Stimulated activated CD4-positive, alpha-beta T cell treated with anti-CD3 and anti-CD28 coated beads, Interleukin-2, amount 100 ng/mL, for 24 hours (primary cell): ENCODE measurements around the gene EXOSC9.

Experiments used
- DNase-seq, 2 donors: peaks; one replicate each; pipeline ENCODE4 v3.0.0-alpha.2; 2020

EXOSC9 gene

GRCh38 chr4:121789960-121790829 is 10.9 kb upstream of the EXOSC9 start:
- DNase-seq, result no peak

GRCh38 chr4:121790976-121791375 is 10.1 kb upstream of the EXOSC9 start:
- no peak for DNase-seq

DNA sequence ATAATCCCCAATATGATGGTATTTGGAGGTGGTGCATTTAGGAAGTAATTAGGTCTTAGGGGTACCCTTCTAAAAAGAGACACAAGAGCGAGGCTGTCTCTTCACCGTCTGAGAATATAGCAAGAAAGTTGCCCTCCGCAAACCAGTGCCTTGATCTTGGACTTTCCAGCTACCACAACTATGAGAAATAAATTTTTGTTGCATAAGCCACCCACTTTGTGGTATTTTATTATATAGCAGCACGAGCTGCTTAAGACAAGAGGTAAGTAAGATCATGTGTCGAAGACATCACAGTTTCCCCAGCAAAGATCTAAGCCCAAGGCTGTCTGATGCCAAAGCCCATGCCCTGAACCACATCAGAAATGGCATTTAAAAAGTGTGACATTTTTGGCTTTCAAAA is 9.6 kb upstream of the EXOSC9 start:
- DNase-seq, result no peak

DNA sequence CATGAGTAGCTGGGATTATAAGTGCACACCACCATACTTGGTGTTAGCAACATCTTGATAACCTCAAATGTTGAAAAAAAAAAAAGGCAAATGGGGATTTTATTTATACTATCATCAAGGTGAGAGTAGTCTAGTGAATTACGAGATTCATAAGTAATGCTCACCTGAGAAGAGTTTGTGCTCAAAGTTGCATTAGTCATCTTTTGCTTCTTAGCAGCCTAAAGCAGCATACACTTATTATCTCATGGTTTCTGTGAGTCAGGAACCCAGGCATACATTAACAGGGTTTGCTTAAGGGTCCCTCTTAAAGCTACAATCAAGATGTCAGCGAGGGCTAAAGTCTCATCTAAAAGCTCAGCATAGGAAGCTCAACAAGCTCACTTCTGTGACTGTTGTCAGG is 8.2 kb upstream of the EXOSC9 start:
- DNase-seq, result no peak

- no peak for DNase-seq
Observed at GRCh38 chr4:121794505-121795188, 6.5 kb upstream of the EXOSC9 start.

- DNase-seq, result no peak
Observed at GRCh38 chr4:121796283-121796682, 4.8 kb upstream of the EXOSC9 start.

DNA sequence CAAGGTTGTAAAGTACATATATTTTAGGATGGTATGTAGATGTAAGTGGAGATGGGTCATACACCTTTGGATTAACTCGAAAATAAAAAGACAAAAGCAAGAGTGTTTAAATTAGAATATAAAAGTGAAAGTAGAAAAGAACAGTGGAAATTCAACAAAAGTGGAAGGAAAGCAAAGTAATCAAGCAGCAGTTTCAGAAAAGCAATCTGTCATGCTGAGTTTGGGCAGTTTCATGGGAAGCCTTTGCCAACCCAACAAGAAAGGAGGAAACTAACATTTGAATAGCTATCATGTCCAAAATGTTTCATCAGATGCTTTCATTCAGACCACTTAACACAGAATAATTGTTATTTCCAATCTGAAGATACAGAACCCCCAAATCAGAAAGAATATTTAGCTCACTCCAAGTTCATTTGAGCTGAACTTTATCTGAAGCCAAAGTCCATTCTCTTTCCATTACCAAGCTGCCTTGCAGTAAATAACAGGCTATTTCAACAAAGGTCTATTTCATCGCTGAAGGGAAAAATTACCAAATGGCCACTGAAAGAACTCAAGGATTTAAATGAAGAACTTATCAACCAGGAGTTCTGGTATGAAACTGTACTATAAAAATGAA is 1.8 kb upstream of the EXOSC9 start:
- no peak for DNase-seq

DNA sequence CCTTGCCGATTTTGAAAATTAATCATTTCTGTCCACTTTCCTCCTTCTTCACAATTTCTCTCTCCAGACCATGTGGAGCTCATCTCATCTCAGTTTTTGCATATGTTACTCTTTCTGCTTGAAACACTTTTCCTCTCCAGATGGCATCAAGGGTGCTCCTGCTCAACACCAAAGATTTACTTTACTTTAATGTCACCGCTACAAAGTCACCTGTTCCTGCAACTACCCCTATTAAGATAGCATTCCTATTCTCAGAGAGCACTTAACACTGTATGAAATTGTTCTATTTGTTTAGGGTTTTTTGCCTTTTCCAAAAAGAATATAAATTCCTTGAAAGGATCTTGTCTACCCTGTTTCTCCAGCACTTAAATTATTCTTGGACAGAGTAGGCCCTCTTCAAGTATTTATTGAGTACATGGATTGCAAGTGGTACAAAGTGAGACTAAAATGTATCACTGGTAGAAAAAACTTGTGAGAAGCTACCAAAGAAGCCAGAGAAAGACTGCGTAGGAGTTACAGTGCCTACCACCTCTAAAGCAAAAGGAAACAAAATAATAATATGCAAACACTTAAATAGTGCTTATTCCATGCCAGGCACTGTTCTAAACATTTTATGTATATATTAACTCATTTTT is 1.1 kb upstream of the EXOSC9 start:
- DNase-seq, result no peak

DNA sequence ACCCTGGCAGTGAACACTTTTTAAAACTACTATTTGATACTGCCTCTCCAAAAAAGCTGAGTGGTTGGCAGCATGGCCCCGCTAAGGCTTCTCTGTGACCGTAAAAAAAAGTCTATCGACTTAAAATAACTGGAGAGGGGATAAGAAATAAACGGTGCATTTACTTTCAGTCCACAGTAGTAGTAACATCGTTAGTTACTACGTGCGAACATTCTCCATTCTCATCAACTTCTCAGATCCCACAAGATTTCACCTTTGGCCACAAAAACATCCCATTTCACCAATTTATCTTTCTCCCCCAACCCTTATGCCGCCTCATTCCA is 524 bp upstream of the EXOSC9 start:
- DNase-seq, result no peak

DNA sequence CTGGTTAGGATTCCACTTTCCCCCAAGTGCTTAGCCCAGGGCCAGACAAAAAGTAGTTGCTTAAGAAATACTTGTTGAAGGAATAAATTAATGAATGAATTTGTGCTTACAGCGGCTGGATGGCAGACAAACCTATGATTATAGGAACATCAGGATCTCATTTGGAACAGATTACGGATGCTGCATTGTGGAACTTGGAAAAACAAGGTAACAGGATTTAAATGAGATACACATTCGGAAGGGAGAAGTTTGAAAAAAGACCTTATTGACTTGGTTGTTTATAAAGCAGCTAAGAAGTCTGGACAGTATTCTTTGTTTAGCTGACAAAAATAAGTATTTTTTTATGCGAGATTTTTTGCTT is 572 bp downstream of the EXOSC9 start:
- DNase-seq, result no peak

DNA sequence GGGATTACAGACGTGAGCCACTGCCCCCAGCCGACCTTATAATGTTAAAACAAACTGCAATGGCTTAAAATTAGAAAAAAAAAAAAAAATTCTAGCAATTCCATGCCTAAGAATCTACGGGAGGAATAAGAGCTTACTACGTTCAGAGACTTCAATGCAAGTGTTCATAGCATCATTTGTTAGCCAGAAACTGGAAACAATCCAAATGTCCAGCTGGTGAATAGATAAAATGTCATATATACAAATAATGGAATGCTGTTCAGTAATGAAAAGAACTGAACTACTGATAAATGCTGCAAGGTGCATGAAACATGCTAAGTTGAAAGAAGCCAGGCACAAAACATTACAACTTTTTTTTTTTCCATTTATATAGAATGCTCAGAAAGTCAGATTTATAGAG is 5.3 kb downstream of the EXOSC9 start:
- no peak for DNase-seq

DNA sequence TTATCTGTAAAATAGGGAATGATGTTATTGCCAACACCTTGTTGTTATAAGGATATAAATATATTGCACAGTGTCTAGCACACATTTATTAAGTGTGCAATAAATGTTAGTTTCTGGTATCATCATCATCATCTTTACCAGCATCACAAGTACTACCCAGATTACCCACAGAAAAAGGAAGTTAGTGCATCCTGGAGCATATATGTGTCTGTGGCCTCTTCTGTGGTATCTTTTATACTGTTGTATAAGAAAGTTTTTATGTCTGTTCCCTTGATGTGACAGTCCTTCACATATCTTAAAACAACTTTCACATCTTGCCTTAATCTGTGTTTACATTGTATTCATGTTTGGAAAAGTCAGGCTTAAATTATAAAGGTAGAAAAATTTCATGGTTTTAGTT is 10.0 kb downstream of the EXOSC9 start:
- no peak for DNase-seq

DNA sequence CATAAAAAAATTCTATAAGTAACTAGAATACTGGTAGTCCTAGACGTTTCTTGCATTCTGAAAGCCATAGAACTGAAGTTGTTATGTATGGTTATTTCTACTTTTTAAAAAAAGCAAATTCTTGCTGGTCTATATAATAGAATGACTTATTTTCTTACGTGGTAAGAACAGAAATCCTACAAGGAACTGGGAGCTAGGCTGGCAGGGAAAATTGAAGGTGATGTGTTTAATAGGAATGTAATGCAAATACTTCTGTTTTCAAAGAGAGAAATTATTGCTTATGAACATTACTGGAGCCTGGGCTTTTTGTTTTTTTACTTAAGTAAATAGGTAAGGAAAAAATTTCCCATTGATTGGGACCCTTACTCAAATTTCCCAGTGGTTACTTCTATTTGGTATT is 13.6 kb downstream of the EXOSC9 start:
- DNase-seq, result no peak

- DNase-seq, result no peak
Observed at GRCh38 chr4:121817006-121817405, 15.9 kb downstream of the EXOSC9 start.

DNA sequence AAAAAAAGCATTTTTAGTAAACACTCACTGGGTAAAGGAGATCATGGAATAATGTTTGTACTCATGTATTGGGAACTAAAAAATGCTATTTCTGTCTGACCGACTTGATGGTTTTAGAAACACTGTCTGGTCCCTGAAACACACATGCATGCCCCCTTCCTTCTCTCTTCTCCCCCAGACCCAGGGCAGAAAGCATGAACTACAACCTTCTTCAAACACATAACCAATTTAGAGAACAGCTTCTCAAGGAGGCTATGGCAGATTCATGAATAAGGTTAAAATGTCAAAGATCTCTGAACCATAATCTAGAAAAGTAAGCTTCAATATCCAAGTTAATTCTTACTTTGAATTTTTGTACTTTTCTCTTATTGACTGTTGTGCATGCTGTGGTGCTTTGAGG is 16.6 kb downstream of the EXOSC9 start:
- DNase-seq, result no peak

GRCh38 chr4:121818215-121818614 is 17.1 kb downstream of the EXOSC9 start:
- DNase-seq, result no peak

- no peak for DNase-seq
Observed at GRCh38 chr4:121819216-121819965, 18.3 kb downstream of the EXOSC9 start.

DNA sequence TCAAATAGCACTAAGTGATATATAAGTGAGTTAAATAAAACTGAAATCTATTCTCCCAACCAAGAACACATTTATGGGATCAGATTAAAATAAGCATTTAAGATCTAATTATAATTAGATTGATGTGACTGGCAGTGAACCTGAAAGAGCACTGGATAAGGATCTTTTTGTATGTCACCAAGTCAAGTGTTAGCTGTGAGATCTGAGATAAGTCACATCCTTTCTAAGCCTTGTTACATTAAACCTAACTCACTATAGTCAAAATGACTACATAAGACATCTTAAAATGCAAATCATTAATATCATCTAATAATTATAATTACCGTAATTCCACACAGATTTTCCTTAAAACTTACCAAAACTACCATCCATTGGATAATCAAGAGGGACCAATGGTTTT is 20.9 kb downstream of the EXOSC9 start:
- DNase-seq, result no peak

DNA sequence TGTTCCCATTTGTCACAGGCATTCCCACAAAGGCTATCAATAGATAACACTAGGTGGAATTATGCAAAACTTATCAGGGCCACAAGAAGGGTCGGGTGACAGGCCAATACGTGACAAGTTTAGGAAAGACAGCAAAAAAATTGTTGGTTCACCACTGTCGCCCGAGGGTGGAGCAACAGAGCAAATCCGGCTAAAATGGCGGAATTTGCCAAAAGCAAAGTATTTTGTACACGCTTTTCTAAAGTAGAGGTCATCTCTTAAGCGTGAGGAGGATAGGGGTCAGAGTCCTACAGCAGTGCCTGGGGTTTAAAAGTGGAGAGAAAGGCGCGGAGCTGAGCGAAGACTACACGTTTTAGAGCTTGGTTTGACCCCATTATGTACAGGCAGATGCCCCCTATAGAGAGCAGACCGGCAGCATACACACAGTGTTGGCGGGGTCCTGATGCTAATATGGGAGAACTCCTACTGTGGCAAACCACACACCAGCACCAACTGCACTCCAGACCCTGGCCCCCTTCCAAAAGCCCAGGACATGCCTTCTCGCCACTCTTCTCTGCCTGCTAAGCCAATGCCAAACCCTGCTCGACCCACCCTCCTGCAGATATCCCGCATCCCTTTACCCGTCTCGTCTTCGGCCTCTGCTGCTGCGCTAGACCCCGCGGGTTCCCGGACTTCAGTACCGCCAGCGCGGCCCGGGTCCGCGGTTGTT is 21.8 kb downstream of the EXOSC9 start:
- DNase-seq, result peak; percentile 30 to 43

DNA sequence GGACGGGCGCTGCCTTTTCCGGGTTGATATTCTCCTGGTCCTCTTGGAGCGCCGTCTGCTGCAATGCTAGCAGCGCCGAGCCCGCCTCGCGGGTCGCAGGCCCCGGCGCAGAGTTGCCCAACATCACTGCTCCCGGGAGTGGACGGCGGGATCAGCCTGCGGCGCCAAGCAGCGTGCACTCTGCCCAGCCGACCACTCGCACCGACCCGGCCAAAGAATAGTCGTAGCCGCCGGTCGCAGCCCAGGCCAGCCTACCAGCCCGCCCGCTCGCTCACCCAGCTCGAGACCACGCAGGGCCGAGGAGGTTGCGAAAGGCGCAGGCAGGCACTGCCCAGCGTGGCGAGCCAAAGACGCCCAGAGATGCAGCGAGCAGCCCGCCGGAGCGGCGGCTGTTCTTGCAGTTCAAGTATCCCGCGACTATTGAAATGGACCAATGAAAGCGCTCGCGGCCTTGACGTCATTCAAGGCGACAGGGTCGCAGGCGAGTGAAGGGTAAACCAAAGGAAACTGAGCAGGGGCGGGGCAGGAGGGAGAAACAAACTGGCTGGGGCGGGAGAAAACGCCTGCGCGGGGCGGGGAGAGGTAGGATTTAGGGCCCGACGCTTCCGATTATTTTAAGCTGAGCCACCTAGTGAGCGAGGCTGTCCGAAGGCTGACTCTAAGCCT is 22.5 kb downstream of the EXOSC9 start, which contains the start of gene CCNA2:
CCNA2 (minus strand) TSS at position 379 of the 666 bp plus-strand sequence; CDS start at position 124, 255 bp downstream.
- DNase-seq, result peak; percentile 96 to 97

DNA sequence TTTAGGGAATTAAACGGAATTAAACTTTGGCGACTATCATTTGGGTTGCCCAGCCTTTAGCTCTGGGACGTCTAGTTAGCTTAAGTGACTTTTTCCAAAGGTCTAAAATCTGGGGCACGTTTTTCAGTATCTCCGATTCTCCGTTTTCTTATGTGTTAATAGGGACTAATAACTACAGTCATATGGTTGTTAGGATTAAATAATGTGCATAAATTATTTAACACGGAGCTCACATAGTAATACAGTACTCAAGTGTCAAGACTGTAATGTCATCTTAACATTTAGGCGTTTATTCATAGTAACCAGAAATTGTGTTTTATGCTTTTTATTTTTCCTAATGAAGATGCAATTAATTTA is 23.0 kb downstream of the EXOSC9 start:
- DNase-seq, result no peak

- DNase-seq, result no peak
Observed at GRCh38 chr4:121824950-121825349, 23.8 kb downstream of the EXOSC9 start.
